ENCODE data around the gene CCBE1.

DNA sequence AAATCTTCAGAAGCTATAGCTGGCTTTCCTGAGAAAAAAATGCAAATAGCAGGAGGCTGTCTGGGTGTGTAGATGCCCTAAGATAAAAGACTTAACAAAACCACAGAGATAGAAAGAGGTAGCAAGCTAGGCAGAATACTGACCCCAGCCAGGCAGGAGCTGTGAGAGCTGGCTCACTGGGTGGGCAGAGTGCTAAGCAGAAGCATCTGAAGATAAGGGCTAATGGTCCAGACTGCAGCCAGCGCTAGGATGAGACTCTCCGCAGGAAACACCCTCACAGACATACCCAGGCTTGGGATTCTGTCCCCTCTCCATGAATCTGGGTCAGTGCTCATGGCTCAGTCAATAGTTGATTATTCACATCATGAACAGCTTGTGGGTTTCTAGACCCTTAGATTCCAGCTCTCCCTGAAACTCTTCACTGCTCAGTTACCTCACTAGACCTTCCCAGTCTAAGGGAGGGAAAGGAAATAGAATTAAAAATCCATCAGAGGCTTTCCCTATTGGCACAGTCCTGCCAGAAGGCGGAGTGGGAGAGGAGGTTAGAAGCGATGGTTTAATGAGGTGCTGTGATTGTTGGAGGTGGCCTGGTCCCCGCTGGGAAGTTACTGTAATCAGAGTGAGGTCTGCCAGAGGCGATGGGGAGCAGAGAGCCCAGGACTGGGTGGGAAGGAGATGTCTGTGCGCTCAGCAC, 21.4 kb upstream of the CCBE1 start:
- TF ChIP-seq, protein P1, sequence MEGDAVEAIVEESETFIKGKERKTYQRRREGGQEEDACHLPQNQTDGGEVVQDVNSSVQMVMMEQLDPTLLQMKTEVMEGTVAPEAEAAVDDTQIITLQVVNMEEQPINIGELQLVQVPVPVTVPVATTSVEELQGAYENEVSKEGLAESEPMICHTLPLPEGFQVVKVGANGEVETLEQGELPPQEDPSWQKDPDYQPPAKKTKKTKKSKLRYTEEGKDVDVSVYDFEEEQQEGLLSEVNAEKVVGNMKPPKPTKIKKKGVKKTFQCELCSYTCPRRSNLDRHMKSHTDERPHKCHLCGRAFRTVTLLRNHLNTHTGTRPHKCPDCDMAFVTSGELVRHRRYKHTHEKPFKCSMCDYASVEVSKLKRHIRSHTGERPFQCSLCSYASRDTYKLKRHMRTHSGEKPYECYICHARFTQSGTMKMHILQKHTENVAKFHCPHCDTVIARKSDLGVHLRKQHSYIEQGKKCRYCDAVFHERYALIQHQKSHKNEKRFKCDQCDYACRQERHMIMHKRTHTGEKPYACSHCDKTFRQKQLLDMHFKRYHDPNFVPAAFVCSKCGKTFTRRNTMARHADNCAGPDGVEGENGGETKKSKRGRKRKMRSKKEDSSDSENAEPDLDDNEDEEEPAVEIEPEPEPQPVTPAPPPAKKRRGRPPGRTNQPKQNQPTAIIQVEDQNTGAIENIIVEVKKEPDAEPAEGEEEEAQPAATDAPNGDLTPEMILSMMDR (IDR thresholded peaks at IDR 0.05) = no peak
- TF ChIP-seq POLR2AphosphoS5 (IDR thresholded peaks at IDR 0.05) (no peak), EP300 (IDR thresholded peaks at IDR 0.05) (no peak), POLR2A (IDR thresholded peaks at IDR 0.05) (no peak)
